Measurements from ENCODE around the gene ZFAND2B.

Gene ZFAND2B

GRCh38 chr2:219234331-219234730 lies 27.7 kb downstream of the ZFAND2B start:
- no peak overlapping the region for H3K4me3 ChIP-seq
- no peak overlapping the region for H3K27ac ChIP-seq
- DNase-seq (ENCODE audit: low spot score) = no peak
- no peak for TF ChIP-seq CTCF (IDR thresholded peaks at IDR 0.05)

GRCh38 chr2:219243291-219243761 lies 36.7 kb downstream of the ZFAND2B start:
- no peak for TF ChIP-seq CTCF (IDR thresholded peaks at IDR 0.05)
- DNase-seq (ENCODE audit: low spot score) = no peak
- Histone ChIP-seq H3K27ac (no peak overlapping the region), H3K4me3 (no peak overlapping the region)

- DNase-seq (ENCODE audit: low spot score) = no peak
- H3K4me3 ChIP-seq = peak overlapping the region; percentile 92
- peak overlapping the region; percentile 95 to 97 for H3K27ac ChIP-seq
- TF ChIP-seq CTCF (IDR thresholded peaks at IDR 0.05) = no peak
These were observed 38.2 kb downstream of the ZFAND2B start for GRCh38 chr2:219244789-219245147.

GRCh38 chr2:219245148-219245898 lies 38.7 kb downstream of the ZFAND2B start, which contains the start of the genes GLB1L and STK16:
Gene GLB1L (minus strand): TSS chr2:219245444. CDS start chr2:219243573, 1,871 bp downstream.
Gene STK16 (plus strand): TSS chr2:219245479. CDS start chr2:219246000, 521 bp downstream.
- DNase-seq (ENCODE audit: low spot score) = peak; percentile 95

GRCh38 chr2:219245899-219246230 lies 39.3 kb downstream of the ZFAND2B start:
- H3K27ac ChIP-seq = peak overlapping the region; percentile 95 to 97

More at GRCh38 chr2:219245148-219245898, 38.7 kb downstream of the ZFAND2B start, which contains the start of the genes GLB1L and STK16:
- no peak for TF ChIP-seq CTCF (IDR thresholded peaks at IDR 0.05)
- H3K27ac ChIP-seq = peak within 1 kb of the TSS; percentile 95 to 97
- H3K4me3 ChIP-seq = peak within 1 kb of the TSS; percentile 92

GRCh38 chr2:219246559-219246958 lies 40.0 kb downstream of the ZFAND2B start:
- DNase-seq (ENCODE audit: low spot score) = no peak
- no peak overlapping the region for H3K4me3 ChIP-seq
- no peak for TF ChIP-seq CTCF (IDR thresholded peaks at IDR 0.05)
- peak overlapping the region in 1 of 2 donors; percentile 97 for H3K27ac ChIP-seq

More at GRCh38 chr2:219245899-219246230, 39.3 kb downstream of the ZFAND2B start:
- H3K4me3 ChIP-seq = peak overlapping the region; percentile 92
- DNase-seq (ENCODE audit: low spot score) = no peak
- no peak for TF ChIP-seq CTCF (IDR thresholded peaks at IDR 0.05)
